HepG2 (cell line): ENCODE measurements around the gene CLIC5. TPM values are rescaled to one million over a fixed set of nuclear protein-coding genes. Genes with fewer than 3 reads are reported as not detected.

ENCODE experiments used
- ATAC-seq: fragments of 200-7000 bp; cut with Tn5 transposase; 3 replicates; pipeline ENCODE4 v1.9.1; 2020; ENCODE audit warnings: mild to moderate bottlenecking, moderate library complexity
- BruUV-seq: library from RNA; stranded (reverse); fragments of 400-500 nt; replicated peaks from 2 replicates; lab custom pipeline; 2021; lab: Mats Ljungman, UMichigan
- CTCF ChIA-PET: fragments of 300-600 bp; formaldehyde crosslinking; extraction: SDS; loops from one replicate; lab custom pipeline; 2021; ENCODE audit warnings: low total read pairs, inconsistent platforms, low intra/inter-chr PET ratio; lab: Yijun Ruan, JAX
- POLR2A ChIA-PET: fragments of 350-600 bp; sonication (Branson Sonifier 250); formaldehyde crosslinking; loops from one replicate; lab custom pipeline; 2020; ENCODE audit warnings: antibody characterized with exemption, inconsistent platforms; lab: Yijun Ruan, JAX
- DNase-seq: peaks from one replicate; pipeline ENCODE4 v3.0.0-alpha.2; 2015; ENCODE audit warnings: low spot score
- FAIRE-seq: peaks from 3 replicates; lab custom pipeline; 2011; peaks lifted over from hg19 to GRCh38; lab: Jason Lieb, UNC
- H2AFZ ChIP-seq: one replicate; pipeline ENCODE4 v1.6.1; 2011; ENCODE audit warnings: low read length, inconsistent platforms
- H3K27ac ChIP-seq: fragments of 300-600 bp; 3 replicates; pipeline ENCODE4 v1.8.0; 2011; ENCODE audit warnings: mixed run types, mild to moderate bottlenecking, mixed read lengths, low read length, inconsistent platforms; ENCODE audit not compliant: insufficient read depth; ENCODE audit errors: extremely low read length
- H3K27me3 ChIP-seq, 2 experiments: fragments of 200-600 bp in 1 of 2; 2 replicates in 1 of 2; 3 replicates in 1 of 2; pipeline versions ENCODE4 v1.6.0 to v1.8.0; 2011; ENCODE audit warnings: low read length in 2 of 2, mild to moderate bottlenecking in 2 of 2, moderate library complexity in 2 of 2, inconsistent platforms in 1 of 2; ENCODE audit not compliant: insufficient read depth in 2 of 2, control insufficient read depth in 1 of 2
- H3K36me3 ChIP-seq, 2 experiments: fragments of 200-600 bp in 1 of 2; replicated peaks in 1 of 2; 2 replicates in 1 of 2; 3 replicates in 1 of 2; pipeline versions ENCODE4 v1.5.1 to v1.8.0; 2011; ENCODE audit warnings: low read length in 2 of 2, inconsistent platforms in 1 of 2; ENCODE audit not compliant: insufficient read depth in 2 of 2, control insufficient read depth in 1 of 2
- H3K4me1 ChIP-seq: 2 replicates; pipeline ENCODE4 v1.5.1; 2012; ENCODE audit warnings: low read length, inconsistent platforms; ENCODE audit not compliant: insufficient read depth
- H3K4me2 ChIP-seq: 2 replicates; pipeline ENCODE4 v1.6.0; 2011; ENCODE audit warnings: low read depth, low read length, inconsistent platforms
- H3K4me3 ChIP-seq, 3 experiments: fragments of 200-600 bp in 1 of 3; sonication (generic), shearing (Covaris generic) in 1 of 3; replicated peaks in 1 of 3; 2 replicates each; pipeline ENCODE4 v1.5.1; 2011 to 2016; ENCODE audit warnings: low read length in 3 of 3, inconsistent platforms in 2 of 3, low read depth in 2 of 3, mild to moderate bottlenecking in 2 of 3, control low read depth in 1 of 3, mixed read lengths in 1 of 3; ENCODE audit not compliant: insufficient read depth in 1 of 3
- H3K79me2 ChIP-seq: one replicate; pipeline ENCODE4 v1.6.1; 2011; ENCODE audit warnings: low read length, inconsistent platforms; ENCODE audit not compliant: insufficient read depth
- H3K9ac ChIP-seq: 2 replicates; pipeline ENCODE4 v1.6.0; 2011; ENCODE audit warnings: mild to moderate bottlenecking, low read depth, low read length, inconsistent platforms; ENCODE audit not compliant: insufficient read depth
- H3K9me3 ChIP-seq: 2 replicates; pipeline ENCODE4 v1.5.1; 2012; ENCODE audit warnings: mild to moderate bottlenecking, low read length
- H4K20me1 ChIP-seq: 2 replicates; pipeline ENCODE4 v1.6.0; 2011; ENCODE audit warnings: inconsistent platforms, mild to moderate bottlenecking, low read length, moderate library complexity; ENCODE audit not compliant: insufficient read depth
- LCORL ChIP-seq, 2 experiments: fragments of 450-650 bp in 1 of 2; sonication (generic) in 1 of 2; formaldehyde crosslinking in 1 of 2; IDR thresholded peaks; 2 replicates each; pipeline versions ENCODE4 v1.5.0 to v1.6.1; 2017 to 2020; ENCODE audit warnings: antibody characterized with exemption in 1 of 2, missing genetic modification reagents in 1 of 2
- STAT5B ChIP-seq: sonication (generic); formaldehyde crosslinking; IDR thresholded peaks from 2 replicates; pipeline ENCODE4 v1.4.0; 2020; ENCODE audit warnings: missing genetic modification reagents
- STAT6 ChIP-seq: sonication (generic); formaldehyde crosslinking; IDR thresholded peaks from 2 replicates; pipeline ENCODE4 v1.4.0; 2020; ENCODE audit warnings: missing genetic modification reagents, mild to moderate bottlenecking, borderline replicate concordance
- WGBS: methylation state at CpG from one replicate; pipeline ENCODE4 v1.1.6; 2017; ENCODE audit warnings: low lambda C conversion rate; 5-methylcytosine and 5-hydroxymethylcytosine counted together
- in situ Hi-C: cut with HindIII; loops from 2 replicates; pipeline ENCODE4 v1.10.0; 2017; ENCODE audit warnings: low pct_unique_long_range_greater_than_20kb; ENCODE audit not compliant: extremely low pct_ligation_motif_present
- intact Hi-C: fragments of 100-400 bp; cut with micrococcal nuclease; formaldehyde crosslinking; loops from one replicate; pipeline ENCODE4 v1.10.0; 2022; ENCODE audit not compliant: unreplicated experiment
- polyA plus RNA-seq, 8 experiments: library from polyadenylated mRNA; depleted of rRNA in 3 of 8; stranded (reverse) in 7 of 8; unstranded in 1 of 8; fragments of >200 nt; fragmentation: Illumina TruSeq in 4 of 8; extraction: Trizol in 4 of 8; gene quantifications; 2 replicates each; pipeline versions ENCODE4 v1.2.1 to v1.2.3, GENCODE V29; 2011 to 2016; ENCODE audit warnings: low read depth in 4 of 8, missing spikeins in 1 of 8, mixed read lengths in 1 of 8; ENCODE audit not compliant: insufficient read depth in 1 of 8
- total RNA-seq, 5 experiments: library from RNA; depleted of rRNA; stranded (reverse); fragments of >200 nt; fragmentation: Illumina TruSeq; extraction: Trizol; gene quantifications; 2 replicates each; pipeline ENCODE4 v1.2.3, GENCODE V29; 2016; ENCODE audit warnings: low read depth in 1 of 5

Gene CLIC5
- total and polyA plus RNA-seq, 2 of the 13 experiments (the other 11 are each of a cell fraction or from before 2014, with no cell fraction given) = not detected

GRCh38 chr6:45920819-45921511 lies 94.7 kb downstream of the CLIC5 start:
- BruUV-seq = no TSS peak
- in situ Hi-C loops = loop anchor here (25.0 kb wide), 1 partner anchor 1259 kb away; no protein-coding TSS in a partner anchor
- POLR2A ChIA-PET = no interaction called here

More at GRCh38 chr6:45920819-45921511, 94.7 kb downstream of the CLIC5 start:
- no peak for TF ChIP-seq LCORL (IDR thresholded peaks at IDR 0.05)
- TF ChIP-seq LCORL (CRISPR knock-in tag; IDR thresholded peaks at IDR 0.05) = no peak
- no peak for TF ChIP-seq STAT5B
- no peak for TF ChIP-seq STAT6 (CRISPR knock-in tag)
- ATAC-seq (no peak), FAIRE-seq (no peak), DNase-seq (no peak)
- no peaks in the 10 kb centered on the region for H3K79me2 ChIP-seq
- no peak overlapping the region for H3K4me3 ChIP-seq
- H3K4me1 ChIP-seq = no peaks in the 10 kb centered on the region
- CTCF ChIA-PET = no interaction called here
- intact Hi-C loops = loop anchor here (5.0 kb wide), 2 partner anchors 824 to 1329 kb away; no protein-coding TSS in a partner anchor
- no peak overlapping the region for H3K4me2 ChIP-seq
- H3K9me3 ChIP-seq = no peaks in the 10 kb centered on the region
- H3K9ac ChIP-seq = no peak overlapping the region
- no peaks in the 10 kb centered on the region for H3K27me3 ChIP-seq
- H3K27ac ChIP-seq = no peak overlapping the region
- H4K20me1 ChIP-seq = no peaks in the 10 kb centered on the region
- no peaks in the 10 kb centered on the region for H3K36me3 ChIP-seq
- no peak overlapping the region for H2AFZ ChIP-seq
- 1% methylated on average over 5 of the region's 5 CpGs for WGBS
